NB4 (cell line): ENCODE measurements around the gene CERKL.

Experiments
- CTCF ChIP-seq: IDR thresholded peaks from one replicate; pipeline ENCODE4 v1.5.1; 2012; ENCODE audit warnings: low read depth, low read length
- MYC ChIP-seq: IDR thresholded peaks from 2 replicates; pipeline ENCODE4 v1.6.1; 2011; ENCODE audit warnings: low read depth, low read length
- POLR2A ChIP-seq: IDR thresholded peaks from 2 replicates; pipeline ENCODE4 v1.6.1; 2011; ENCODE audit warnings: mild to moderate bottlenecking; ENCODE audit not compliant: insufficient read length; ENCODE audit errors: extremely low read depth

GRCh38 chr2:181684454-181685149 lies 27.7 kb upstream of the CERKL start:
- TF ChIP-seq CTCF (no peak), POLR2A (no peak), MYC (no peak)
